Daoy (cell line): ENCODE data around the gene RCC2. TPM values are rescaled to one million over a fixed set of nuclear protein-coding genes. Genes with fewer than 3 reads are reported as not detected.

Experiments used
- DNase-seq: peaks from one replicate; pipeline ENCODE4 v3.0.0-alpha.2; 2015; ENCODE audit warnings: low read depth
- total RNA-seq: library from RNA; depleted of rRNA; stranded (reverse); fragments of >200 nt; shearing (Covaris generic); gene quantifications from 2 replicates; pipeline ENCODE4 v1.2.3, GENCODE V29; 2014; rRNA removed

The RCC2 gene
- total RNA-seq, 1 experiment from 2014 or later, result 114 TPM

GRCh38 chr1:17375651-17376050 is 63.8 kb downstream of the RCC2 start:
- DNase-seq, result no peak

- DNase-seq, result no peak
Measured at GRCh38 chr1:17372955-17373354, 66.5 kb downstream of the RCC2 start.

GRCh38 chr1:17371896-17372295 is 67.6 kb downstream of the RCC2 start, which contains the start of gene PADI6:
Gene PADI6 (plus strand): TSS chr1:17372196. CDS start chr1:17372246, 50 bp downstream.
- DNase-seq, result no peak

- DNase-seq, result peak; percentile 23
Measured at GRCh38 chr1:17370618-17371017, 68.9 kb downstream of the RCC2 start.

GRCh38 chr1:17369466-17369865 is 70.0 kb downstream of the RCC2 start:
- peak; percentile 83 for DNase-seq

- DNase-seq, result no peak
Measured at GRCh38 chr1:17365293-17365692, 74.2 kb downstream of the RCC2 start.

- DNase-seq, result no peak
Measured at GRCh38 chr1:17363771-17364170, 75.7 kb downstream of the RCC2 start.

GRCh38 chr1:17363351-17363750 is 76.1 kb downstream of the RCC2 start:
- no peak for DNase-seq

GRCh38 chr1:17361687-17362086 is 77.8 kb downstream of the RCC2 start:
- no peak for DNase-seq

- no peak for DNase-seq
Measured at GRCh38 chr1:17360272-17360956, 79.1 kb downstream of the RCC2 start.

GRCh38 chr1:17359808-17360207 is 79.7 kb downstream of the RCC2 start:
- DNase-seq, result no peak

- no peak for DNase-seq
Measured at GRCh38 chr1:17359031-17359430, 80.4 kb downstream of the RCC2 start.

GRCh38 chr1:17358557-17358956 is 80.9 kb downstream of the RCC2 start:
- no peak for DNase-seq

Other genes starting within 250 kb of the RCC2 start
- 2.5 TPM in 1 of 2 replicates, not detected in the other for gene PADI1, start 234.5 kb downstream of the RCC2 start, total RNA-seq
- 0.09 and 1.5 TPM in 2 replicates for gene PADI3, start 190.6 kb downstream of the RCC2 start, total RNA-seq
- gene PADI4, start 131.5 kb downstream of the RCC2 start, total RNA-seq, result not detected in 2 replicates
- not detected in 2 replicates for gene PADI6, start 67.5 kb downstream of the RCC2 start, total RNA-seq
- gene ARHGEF10L, start 100.0 kb upstream of the RCC2 start, total RNA-seq, result 7.5 and 9.8 TPM in 2 replicates